Mesenchymal stem cell (in vitro differentiated cells and primary cell): ENCODE results near the gene CAMTA1.

Experiments
- DNase-seq: peaks from one replicate; pipeline ENCODE4 v3.0.0-alpha.2; 2013
- H2AFZ ChIP-seq: one replicate; pipeline ENCODE4 v1.6.1; 2013; ENCODE audit warnings: low read depth, mild to moderate bottlenecking, control low read depth, inconsistent platforms, low read length, moderate library complexity
- H2AK5ac ChIP-seq: 2 replicates; pipeline ENCODE4 v1.6.1; 2013; ENCODE audit warnings: low read length, moderate library complexity, mild to moderate bottlenecking, inconsistent platforms; ENCODE audit not compliant: severe bottlenecking
- H2BK120ac ChIP-seq: one replicate; pipeline ENCODE4 v1.6.1; 2013; ENCODE audit warnings: low read depth, mild to moderate bottlenecking, inconsistent platforms, low read length, moderate library complexity
- H2BK12ac ChIP-seq, 2 experiments: one replicate each; pipeline ENCODE4 v1.6.1; 2013; ENCODE audit warnings: inconsistent platforms in 2 of 2, low read length in 2 of 2, mild to moderate bottlenecking in 2 of 2, moderate library complexity in 2 of 2, control low read depth in 1 of 2
- H2BK15ac ChIP-seq: one replicate; pipeline ENCODE4 v1.6.1; 2013; ENCODE audit warnings: mild to moderate bottlenecking, low read depth, inconsistent platforms; ENCODE audit not compliant: poor library complexity, severe bottlenecking
- H2BK5ac ChIP-seq: 2 replicates; pipeline ENCODE4 v1.6.1; 2013; ENCODE audit warnings: low read depth, mild to moderate bottlenecking, low read length, control low read depth, inconsistent platforms; ENCODE audit not compliant: poor library complexity, severe bottlenecking
- H3K14ac ChIP-seq, 2 experiments: one replicate each; pipeline ENCODE4 v1.6.1; 2013; ENCODE audit warnings: inconsistent platforms in 2 of 2, low read length in 2 of 2, control low read depth in 1 of 2, mild to moderate bottlenecking in 1 of 2, moderate library complexity in 1 of 2
- H3K18ac ChIP-seq, 2 experiments: one replicate each; pipeline ENCODE4 v1.6.1; 2013; ENCODE audit warnings: inconsistent platforms in 2 of 2, low read length in 2 of 2, control low read depth in 1 of 2, low read depth in 1 of 2, mild to moderate bottlenecking in 1 of 2
- H3K23ac ChIP-seq, 2 experiments: one replicate each; pipeline ENCODE4 v1.6.1; 2013; ENCODE audit warnings: inconsistent platforms in 2 of 2, low read length in 2 of 2, mild to moderate bottlenecking in 2 of 2, moderate library complexity in 2 of 2, control low read depth in 1 of 2
- H3K27ac ChIP-seq: 2 replicates; pipeline ENCODE4 v1.5.1; 2013; ENCODE audit warnings: mild to moderate bottlenecking, moderate library complexity, low read length, control low read depth, inconsistent platforms; ENCODE audit not compliant: poor library complexity, severe bottlenecking
- H3K27me3 ChIP-seq, 2 experiments: 2 replicates each; pipeline versions ENCODE4 v1.6.1 to v1.7.0; 2013; ENCODE audit warnings: low read length in 2 of 2, mild to moderate bottlenecking in 2 of 2, moderate library complexity in 2 of 2, control low read depth in 1 of 2, inconsistent platforms in 1 of 2; ENCODE audit not compliant: control insufficient read depth in 1 of 2, insufficient read depth in 1 of 2
- H3K36me3 ChIP-seq, 2 experiments: 2 replicates each; pipeline versions ENCODE4 v1.6.1 to v1.7.0; 2013; ENCODE audit warnings: low read length in 2 of 2, control low read depth in 1 of 2, inconsistent platforms in 1 of 2, low read depth in 1 of 2, mild to moderate bottlenecking in 1 of 2; ENCODE audit not compliant: insufficient read depth in 2 of 2, control insufficient read depth in 1 of 2
- H3K4ac ChIP-seq, 2 experiments: one replicate each; pipeline ENCODE4 v1.6.1; 2013; ENCODE audit warnings: inconsistent platforms in 2 of 2, low read length in 2 of 2, mild to moderate bottlenecking in 2 of 2, moderate library complexity in 2 of 2, control low read depth in 1 of 2, low read depth in 1 of 2
- H3K4me1 ChIP-seq: 2 replicates; pipeline ENCODE4 v1.6.1; 2013; ENCODE audit warnings: low read depth, low read length, control low read depth; ENCODE audit not compliant: control insufficient read depth, insufficient read depth
- H3K4me2 ChIP-seq: 2 replicates; pipeline ENCODE4 v1.6.1; 2013; ENCODE audit warnings: low read length, mild to moderate bottlenecking, inconsistent platforms; ENCODE audit not compliant: poor library complexity, severe bottlenecking
- H3K4me3 ChIP-seq, 2 experiments: 2 replicates each; pipeline versions ENCODE4 v1.5.1 to v1.7.0; 2013; ENCODE audit warnings: low read length in 2 of 2, mild to moderate bottlenecking in 2 of 2, control low read depth in 1 of 2, low read depth in 1 of 2; ENCODE audit not compliant: insufficient read depth in 1 of 2
- H3K79me1 ChIP-seq: replicated peaks from 2 replicates; pipeline ENCODE4 v1.6.1; 2013; ENCODE audit warnings: mild to moderate bottlenecking, control low read depth, low read length, inconsistent platforms; ENCODE audit not compliant: poor library complexity, severe bottlenecking
- H3K9ac ChIP-seq: 2 replicates; pipeline ENCODE4 v1.7.0; 2013; ENCODE audit warnings: mild to moderate bottlenecking, low read length, moderate library complexity
- H3K9me3 ChIP-seq: 2 replicates; pipeline ENCODE4 v1.7.0; 2013; ENCODE audit warnings: mild to moderate bottlenecking, low read length; ENCODE audit not compliant: control insufficient read depth
- H4K8ac ChIP-seq: one replicate; pipeline ENCODE4 v1.6.1; 2013; ENCODE audit warnings: inconsistent platforms, mild to moderate bottlenecking, low read length, moderate library complexity
- H4K91ac ChIP-seq: one replicate; pipeline ENCODE4 v1.6.1; 2013; ENCODE audit warnings: mild to moderate bottlenecking, low read length, inconsistent platforms
- WGBS: methylation state at CpG from one replicate; pipeline ENCODE4 v1.1.7; 2013; ENCODE audit warnings: mixed read lengths; 5-methylcytosine and 5-hydroxymethylcytosine counted together

The CAMTA1 gene

GRCh38 chr1:7076117-7076516, 290.9 kb downstream of the CAMTA1 start:
- H2BK120ac ChIP-seq, result no peak overlapping the region
- WGBS, result 65% methylated on average over 3 of the region's 5 CpGs

DNA sequence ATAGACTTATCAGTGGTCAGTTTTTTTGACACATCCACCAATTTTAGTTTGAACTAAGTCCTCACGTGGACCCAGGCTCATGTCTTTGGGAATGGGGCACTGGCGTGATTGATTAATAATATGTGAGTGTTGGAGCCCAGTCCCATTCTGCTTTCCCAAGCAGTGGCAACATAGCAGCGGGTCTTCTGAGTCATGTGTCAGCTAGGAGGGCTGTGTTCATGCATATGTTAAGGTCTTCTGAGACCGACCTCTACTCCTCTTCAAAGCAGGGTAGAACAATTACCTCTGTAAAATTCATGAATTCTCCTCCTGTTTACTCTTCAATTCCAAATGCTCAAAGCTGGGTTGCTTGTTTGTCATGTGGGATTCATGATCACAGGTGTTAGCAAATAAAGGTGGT, 291.3 kb downstream of the CAMTA1 start:
- H4K91ac ChIP-seq, result no peak overlapping the region
- H3K4me1 ChIP-seq, result no peaks in the 10 kb centered on the region
- no peak overlapping the region for H4K8ac ChIP-seq
- peaks cover 45% of the 10 kb centered on the region for H3K9me3 ChIP-seq
- no peak overlapping the region for H3K23ac ChIP-seq
- no peak overlapping the region for H2BK5ac ChIP-seq
- WGBS, result 67% methylated on average over 4 of the region's 4 CpGs
- no peak overlapping the region for H3K27ac ChIP-seq
- H3K4ac ChIP-seq, result no peak overlapping the region
- no peak overlapping the region for H2AFZ ChIP-seq
- H3K4me2 ChIP-seq, result no peak overlapping the region
- no peak overlapping the region for H2BK15ac ChIP-seq
- peaks cover 12 to 19% of the 10 kb centered on the region in 2 experiments for H3K27me3 ChIP-seq
- DNase-seq, result no peak
- no peak overlapping the region for H2AK5ac ChIP-seq
- H3K36me3 ChIP-seq, result no peaks in the 10 kb centered on the region
- H3K79me1 ChIP-seq, result no peaks in the 10 kb centered on the region
- no peak overlapping the region for H2BK12ac ChIP-seq
- H3K18ac ChIP-seq, result no peak overlapping the region
- no peak overlapping the region for H3K9ac ChIP-seq
- H2BK120ac ChIP-seq, result no peak overlapping the region
- no peak overlapping the region for H3K4me3 ChIP-seq
- no peak overlapping the region for H3K14ac ChIP-seq

More at GRCh38 chr1:7076117-7076516, 290.9 kb downstream of the CAMTA1 start:
- H3K36me3 ChIP-seq, result no peaks in the 10 kb centered on the region
- H3K4me1 ChIP-seq, result no peaks in the 10 kb centered on the region
- H2BK5ac ChIP-seq, result no peak overlapping the region
- H3K79me1 ChIP-seq, result no peaks in the 10 kb centered on the region
- peaks cover 12 to 19% of the 10 kb centered on the region in 2 experiments for H3K27me3 ChIP-seq
- H3K4me3 ChIP-seq, result no peak overlapping the region
- H3K23ac ChIP-seq, result no peak overlapping the region
- H3K14ac ChIP-seq, result no peak overlapping the region
- H3K4me2 ChIP-seq, result no peak overlapping the region
- H3K9ac ChIP-seq, result no peak overlapping the region
- no peak overlapping the region for H2AK5ac ChIP-seq
- H4K91ac ChIP-seq, result no peak overlapping the region
- peaks cover 40% of the 10 kb centered on the region for H3K9me3 ChIP-seq
- no peak overlapping the region for H3K4ac ChIP-seq
- H4K8ac ChIP-seq, result no peak overlapping the region
- H2BK12ac ChIP-seq, result no peak overlapping the region
- no peak overlapping the region for H2AFZ ChIP-seq
- DNase-seq, result no peak
- no peak overlapping the region for H2BK15ac ChIP-seq
- no peak overlapping the region for H3K18ac ChIP-seq
- H3K27ac ChIP-seq, result no peak overlapping the region

- Histone ChIP-seq H3K36me3 (no peaks in the 10 kb centered on the region), H2BK15ac (no peak overlapping the region), H2AK5ac (no peak overlapping the region), H3K79me1 (no peaks in the 10 kb centered on the region), H3K27me3 (peaks cover 12 to 13% of the 10 kb centered on the region in 2 experiments), H3K9me3 (peaks cover 49% of the 10 kb centered on the region), H3K4me3 (no peak overlapping the region), H3K18ac (no peak overlapping the region), H2BK5ac (no peak overlapping the region), H3K9ac (no peak overlapping the region), H4K91ac (no peak overlapping the region), H3K27ac (no peak overlapping the region), H4K8ac (no peak overlapping the region), H2BK12ac (no peak overlapping the region), H3K4me1 (no peaks in the 10 kb centered on the region), H3K4ac (no peak overlapping the region), H3K23ac (no peak overlapping the region), H2BK120ac (no peak overlapping the region), H3K4me2 (no peak overlapping the region), H2AFZ (no peak overlapping the region), H3K14ac (no peak overlapping the region)
- 45% methylated on average over 4 of the region's 4 CpGs for WGBS
- DNase-seq, result no peak
Measured at GRCh38 chr1:7077136-7077535, 291.9 kb downstream of the CAMTA1 start.

- Histone ChIP-seq H3K18ac (no peak overlapping the region), H2AK5ac (no peak overlapping the region), H2AFZ (no peak overlapping the region), H3K4me2 (no peak overlapping the region), H3K27ac (no peak overlapping the region), H3K36me3 (no peaks in the 10 kb centered on the region), H3K27me3 (peaks cover 6% of the 10 kb centered on the region in 2 experiments), H2BK15ac (no peak overlapping the region), H3K23ac (no peak overlapping the region), H3K9ac (no peak overlapping the region), H2BK120ac (no peak overlapping the region), H3K9me3 (peaks cover 49% of the 10 kb centered on the region), H3K4ac (no peak overlapping the region), H3K4me3 (no peak overlapping the region), H3K4me1 (no peaks in the 10 kb centered on the region), H2BK5ac (no peak overlapping the region), H4K91ac (no peak overlapping the region), H3K79me1 (no peaks in the 10 kb centered on the region), H2BK12ac (no peak overlapping the region), H4K8ac (no peak overlapping the region), H3K14ac (no peak overlapping the region)
- 60% methylated on average over 2 of the region's 3 CpGs for WGBS
- no peak for DNase-seq
Measured at GRCh38 chr1:7077970-7078369, 292.7 kb downstream of the CAMTA1 start.
